Smooth muscle cell (in vitro differentiated cells): ENCODE data around the gene ARMH4. TPM values are rescaled to one million over a fixed set of nuclear protein-coding genes. Genes with fewer than 3 reads are reported as not detected.

Experiments
- DNase-seq: peaks from one replicate; lab custom pipeline; 2025; ENCODE audit not compliant: unreplicated experiment; lab: John Stamatoyannopoulos, UW
- H2AFZ ChIP-seq: fragments of 200-600 bp; sonication (generic); 2 replicates; pipeline ENCODE4 v1.6.0; 2016; ENCODE audit warnings: antibody characterized with exemption, low read depth, mild to moderate bottlenecking
- H3F3A ChIP-seq: fragments of 200-600 bp; sonication (generic); 2 replicates; pipeline ENCODE4 v1.6.0; 2017; ENCODE audit warnings: antibody characterized with exemption, low read depth
- H3K27ac ChIP-seq: fragments of 200-600 bp; sonication (generic); 2 replicates; pipeline ENCODE4 v1.5.1; 2016; ENCODE audit warnings: low read depth, mild to moderate bottlenecking
- H3K27me3 ChIP-seq: fragments of 200-600 bp; sonication (generic); 2 replicates; pipeline ENCODE4 v1.6.1; 2016; ENCODE audit warnings: low read depth, mild to moderate bottlenecking
- H3K36me3 ChIP-seq: fragments of 200-600 bp; sonication (generic); 2 replicates; pipeline ENCODE4 v1.5.1; 2016; ENCODE audit warnings: low read depth
- H3K4me1 ChIP-seq: fragments of 200-600 bp; sonication (generic); 2 replicates; pipeline ENCODE4 v1.5.1; 2016; ENCODE audit warnings: low read depth
- H3K4me2 ChIP-seq: fragments of 200-600 bp; sonication (generic); 2 replicates; pipeline ENCODE4 v1.6.0; 2016; ENCODE audit warnings: mild to moderate bottlenecking
- H3K4me3 ChIP-seq: fragments of 200-600 bp; sonication (generic); 2 replicates; pipeline ENCODE4 v1.5.1; 2016; ENCODE audit warnings: mild to moderate bottlenecking
- H3K79me2 ChIP-seq: fragments of 200-600 bp; sonication (generic); 2 replicates; pipeline ENCODE4 v1.6.0; 2016; ENCODE audit warnings: low read depth, mild to moderate bottlenecking
- H3K9ac ChIP-seq: fragments of 200-600 bp; sonication (generic); 2 replicates; pipeline ENCODE4 v1.6.0; 2016; ENCODE audit warnings: low read depth
- H3K9me3 ChIP-seq: fragments of 200-600 bp; sonication (generic); replicated peaks from 2 replicates; pipeline ENCODE4 v1.5.1; 2016; ENCODE audit warnings: low read depth
- H4K20me1 ChIP-seq: fragments of 200-600 bp; sonication (generic); 2 replicates; pipeline ENCODE4 v1.6.0; 2016; ENCODE audit warnings: low read depth
- WGBS: methylation state at CpG from one replicate; pipeline ENCODE4 v1.1.7; 2016; ENCODE audit warnings: low lambda C conversion rate; 5-methylcytosine and 5-hydroxymethylcytosine counted together
- polyA plus RNA-seq: library from polyadenylated mRNA; unstranded; fragments of >200 nt; fragmentation: Nextera tagmentation; extraction: Ambion mirVana; gene quantifications from 2 replicates; pipeline ENCODE4 v1.2.1, GENCODE V29; 2016
- total RNA-seq: library from RNA; depleted of rRNA; stranded (reverse); fragments of >200 nt; gene quantifications from 2 replicates; pipeline ENCODE4 v1.2.3, GENCODE V29; 2014
- TF ChIP-seq, protein P1 (sequence below): fragments of 200-600 bp; sonication (generic); IDR thresholded peaks from 2 replicates; pipeline ENCODE4 v1.5.1; 2017; ENCODE audit warnings: borderline replicate concordance, mild to moderate bottlenecking, antibody characterized with exemption; ENCODE audit not compliant: insufficient read depth, poor library complexity, severe bottlenecking

The ARMH4 gene
- total and polyA plus RNA-seq, 2 experiments from 2014 or later, result 12.9 to 14.7 TPM

DNA sequence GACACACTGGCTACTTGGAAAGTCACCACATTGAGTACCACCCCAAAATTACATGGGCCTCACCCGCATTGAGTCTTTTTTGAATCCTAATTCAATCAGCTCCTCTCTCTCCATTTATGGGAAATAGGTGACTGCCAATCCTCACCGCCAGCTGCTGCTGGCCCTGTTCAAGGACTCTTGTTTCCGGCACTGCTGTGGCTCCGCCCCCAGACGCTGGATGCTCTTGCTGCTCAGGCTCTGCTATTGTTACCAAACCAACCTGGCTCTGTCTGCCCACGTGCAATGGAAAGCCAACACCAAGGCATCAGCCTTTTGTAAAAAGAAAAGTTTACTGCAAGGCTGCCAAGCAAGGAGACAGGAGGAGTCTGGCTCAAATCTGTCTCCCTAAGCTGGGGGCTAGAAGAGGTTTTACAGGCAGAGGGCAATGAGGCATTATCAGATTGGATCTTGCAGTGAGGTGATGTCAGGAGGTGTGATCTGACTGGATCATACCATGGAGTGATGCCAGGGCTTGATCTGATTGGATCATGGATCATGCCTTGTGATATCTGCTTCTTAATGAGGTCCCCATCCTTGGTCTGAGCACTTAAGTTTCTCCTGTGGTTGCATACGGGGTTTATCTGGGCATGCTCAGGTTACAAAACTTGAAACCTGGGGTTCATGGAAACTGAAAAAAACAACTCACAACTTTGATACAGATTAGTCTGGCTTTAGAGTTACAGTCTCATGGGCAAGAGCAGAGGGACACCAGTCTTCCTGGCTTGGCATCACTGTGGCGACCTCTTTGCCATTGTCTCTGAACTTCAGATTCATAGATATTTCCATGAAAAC, 169.0 kb downstream of the ARMH4 start:
- WGBS, result 93% methylated on average over 8 of the region's 8 CpGs
- TF ChIP-seq, protein P1, sequence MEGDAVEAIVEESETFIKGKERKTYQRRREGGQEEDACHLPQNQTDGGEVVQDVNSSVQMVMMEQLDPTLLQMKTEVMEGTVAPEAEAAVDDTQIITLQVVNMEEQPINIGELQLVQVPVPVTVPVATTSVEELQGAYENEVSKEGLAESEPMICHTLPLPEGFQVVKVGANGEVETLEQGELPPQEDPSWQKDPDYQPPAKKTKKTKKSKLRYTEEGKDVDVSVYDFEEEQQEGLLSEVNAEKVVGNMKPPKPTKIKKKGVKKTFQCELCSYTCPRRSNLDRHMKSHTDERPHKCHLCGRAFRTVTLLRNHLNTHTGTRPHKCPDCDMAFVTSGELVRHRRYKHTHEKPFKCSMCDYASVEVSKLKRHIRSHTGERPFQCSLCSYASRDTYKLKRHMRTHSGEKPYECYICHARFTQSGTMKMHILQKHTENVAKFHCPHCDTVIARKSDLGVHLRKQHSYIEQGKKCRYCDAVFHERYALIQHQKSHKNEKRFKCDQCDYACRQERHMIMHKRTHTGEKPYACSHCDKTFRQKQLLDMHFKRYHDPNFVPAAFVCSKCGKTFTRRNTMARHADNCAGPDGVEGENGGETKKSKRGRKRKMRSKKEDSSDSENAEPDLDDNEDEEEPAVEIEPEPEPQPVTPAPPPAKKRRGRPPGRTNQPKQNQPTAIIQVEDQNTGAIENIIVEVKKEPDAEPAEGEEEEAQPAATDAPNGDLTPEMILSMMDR, result no peak
- no peak overlapping the region for H3K9ac ChIP-seq

DNA sequence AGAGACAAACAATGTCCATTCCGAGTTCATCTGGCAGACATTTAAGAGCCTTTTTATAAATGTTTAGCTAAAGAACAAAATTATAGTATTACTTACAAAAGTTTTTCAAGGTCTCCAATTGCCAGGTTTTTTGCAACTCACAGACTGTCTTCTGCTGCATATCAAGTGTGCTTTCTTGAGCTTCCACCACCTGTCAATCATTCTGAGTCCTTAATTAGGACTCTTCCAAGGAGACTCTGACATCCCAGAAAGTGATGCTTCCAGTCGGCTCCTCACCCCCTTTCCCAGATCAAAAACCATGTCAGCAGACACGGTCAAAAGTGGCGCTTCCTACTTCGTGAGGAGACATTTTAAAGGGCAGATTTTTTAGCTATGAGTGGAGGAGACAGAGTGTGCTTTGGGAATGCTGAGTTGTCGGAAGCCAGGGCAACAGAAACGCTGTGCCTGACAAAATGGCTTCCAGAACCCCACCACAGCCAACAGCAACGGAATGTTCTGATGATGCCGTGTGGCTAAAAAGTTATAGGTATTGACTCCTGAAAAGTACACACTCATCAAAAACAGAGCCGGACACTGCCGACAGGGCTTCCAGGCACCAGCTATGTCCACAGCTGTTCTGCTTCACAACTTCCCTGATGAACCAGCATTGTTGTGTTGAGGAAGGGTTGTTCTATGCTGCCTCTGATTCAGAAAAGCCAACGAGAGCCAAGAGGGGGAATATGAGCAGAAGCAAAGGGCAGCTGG, 170.0 kb downstream of the ARMH4 start:
- H3K27ac ChIP-seq, result no peak overlapping the region
- no peak overlapping the region for H3K9ac ChIP-seq
- H2AFZ ChIP-seq, result no peak overlapping the region
- no peaks in the 10 kb centered on the region for H3F3A ChIP-seq
- H3K4me1 ChIP-seq, result no peaks in the 10 kb centered on the region
- no peaks in the 10 kb centered on the region for H3K36me3 ChIP-seq
- TF ChIP-seq, protein P1, result no peak
- H3K79me2 ChIP-seq, result no peaks in the 10 kb centered on the region
- no peak overlapping the region for H3K4me2 ChIP-seq
- H4K20me1 ChIP-seq, result no peaks in the 10 kb centered on the region
- 91% methylated on average over 12 of the region's 12 CpGs for WGBS
- no peak overlapping the region for H3K4me3 ChIP-seq
- peaks cover 4% of the 10 kb centered on the region for H3K27me3 ChIP-seq
- no peak for DNase-seq
- no peaks in the 10 kb centered on the region for H3K9me3 ChIP-seq

More for the DNA sequence above, 169.0 kb downstream of the ARMH4 start:
- H3F3A ChIP-seq, result no peaks in the 10 kb centered on the region
- H3K4me2 ChIP-seq, result no peak overlapping the region
- no peaks in the 10 kb centered on the region for H3K79me2 ChIP-seq
- H4K20me1 ChIP-seq, result no peaks in the 10 kb centered on the region
- no peak for DNase-seq
- H3K4me3 ChIP-seq, result no peak overlapping the region
- no peaks in the 10 kb centered on the region for H3K9me3 ChIP-seq
- H3K4me1 ChIP-seq, result no peaks in the 10 kb centered on the region
- H3K27me3 ChIP-seq, result peaks cover 4% of the 10 kb centered on the region
- H3K36me3 ChIP-seq, result no peaks in the 10 kb centered on the region
- no peak overlapping the region for H2AFZ ChIP-seq
- no peak overlapping the region for H3K27ac ChIP-seq

DNA sequence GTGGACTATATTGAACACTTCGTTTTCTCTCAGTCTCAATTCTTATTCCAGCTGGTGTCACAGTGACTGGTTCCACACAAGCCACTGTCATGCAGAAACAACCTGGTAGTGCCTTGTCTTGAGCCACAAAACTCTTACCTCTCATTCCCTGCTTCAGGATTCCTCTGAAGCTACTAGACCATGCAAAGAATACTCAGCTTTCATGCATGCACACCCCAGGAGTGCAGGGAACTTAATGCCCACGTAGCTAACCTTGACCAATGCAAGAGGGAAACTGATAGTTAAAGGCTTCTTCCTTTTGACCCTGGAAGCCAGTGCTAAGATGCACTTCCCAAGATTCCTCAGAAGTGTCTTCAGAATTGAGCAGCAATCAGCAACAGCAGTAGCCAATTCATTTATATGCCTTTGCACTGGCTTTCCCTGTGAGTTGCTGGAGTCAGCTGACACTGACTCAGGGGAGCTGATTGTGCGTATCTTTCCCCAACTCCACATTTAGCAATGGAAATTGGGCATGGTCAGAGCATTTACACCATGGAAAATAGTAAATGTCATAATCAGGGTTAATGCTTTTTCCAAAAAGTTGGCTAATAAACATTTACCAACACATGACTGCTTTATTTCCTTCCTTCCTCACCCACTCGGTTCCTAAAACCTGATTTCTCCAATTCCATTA, 172.5 kb downstream of the ARMH4 start:
- no peak for DNase-seq
- Histone ChIP-seq H4K20me1 (no peaks in the 10 kb centered on the region), H3K9me3 (no peaks in the 10 kb centered on the region), H3K4me3 (no peak overlapping the region), H2AFZ (no peak overlapping the region), H3K27me3 (peaks cover 4% of the 10 kb centered on the region), H3K4me2 (no peak overlapping the region), H3K36me3 (no peaks in the 10 kb centered on the region), H3F3A (no peaks in the 10 kb centered on the region), H3K27ac (no peak overlapping the region), H3K79me2 (no peaks in the 10 kb centered on the region), H3K9ac (no peak overlapping the region), H3K4me1 (no peaks in the 10 kb centered on the region)
- 80% methylated on average over 4 of the region's 4 CpGs for WGBS
- TF ChIP-seq, protein P1, result no peak
